Brain microvascular endothelial cell (primary cell): Measurements from ENCODE around the gene FBXL3.

Experiments
- DNase-seq: peaks from one replicate; pipeline ENCODE4 v3.0.0-alpha.2; 2020
- H3K27ac ChIP-seq: fragments of 250-450 bp; sonication (Bioruptor Pico); 2 replicates; pipeline ENCODE4 v1.5.1; 2020; ENCODE audit warnings: mild to moderate bottlenecking, moderate library complexity
- H3K27me3 ChIP-seq: fragments of 250-450 bp; sonication (Bioruptor Pico); replicated peaks from 2 replicates; pipeline ENCODE4 v1.5.1; 2020; ENCODE audit warnings: mild to moderate bottlenecking
- H3K36me3 ChIP-seq: fragments of 250-450 bp; sonication (Bioruptor Pico); replicated peaks from 2 replicates; pipeline ENCODE4 v1.5.1; 2020; ENCODE audit warnings: mild to moderate bottlenecking
- H3K4me3 ChIP-seq: 2 replicates; pipeline ENCODE4 v1.5.1; 2011; ENCODE audit warnings: low read depth, mild to moderate bottlenecking, control low read depth, low read length, moderate library complexity
- in situ Hi-C: cut with HindIII; loops from 2 replicates; pipeline ENCODE4 v1.10.0; 2017; ENCODE audit warnings: low sequenced_read_pairs, low pct_ligation_motif_present
- TF ChIP-seq, protein P1 (sequence below): IDR thresholded peaks from 2 replicates; pipeline ENCODE4 v1.5.1; 2011; ENCODE audit warnings: low read depth, mild to moderate bottlenecking, moderate library complexity, low read length, control low read depth, inconsistent platforms; ENCODE audit errors: missing control alignments

Gene FBXL3

DNA sequence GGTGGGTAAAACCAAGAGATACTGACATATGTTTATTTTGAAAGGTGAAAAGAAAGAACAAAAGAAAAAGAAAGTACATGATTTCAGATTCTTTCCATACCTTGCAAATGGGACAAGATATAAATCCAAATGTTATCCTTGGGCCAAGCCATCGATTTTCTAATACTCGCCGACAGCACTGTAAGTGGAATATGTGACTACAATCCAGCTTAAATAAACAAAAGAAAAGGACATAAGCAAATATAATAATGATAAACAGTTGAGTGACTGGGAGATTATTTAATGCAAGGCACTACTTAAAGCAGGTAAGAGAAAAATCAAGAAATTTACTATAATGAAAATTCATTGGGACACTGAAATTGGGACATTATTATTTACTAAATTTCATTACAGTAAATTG, 29.9 kb upstream of the FBXL3 start:
- peaks cover 18% of the 10 kb centered on the region for H3K36me3 ChIP-seq
- in situ Hi-C loops = no loop called here
- H3K4me3 ChIP-seq = no peak overlapping the region
- DNase-seq = no peak
- no peaks in the 10 kb centered on the region for H3K27me3 ChIP-seq
- H3K27ac ChIP-seq = no peak overlapping the region
- TF ChIP-seq, protein P1, sequence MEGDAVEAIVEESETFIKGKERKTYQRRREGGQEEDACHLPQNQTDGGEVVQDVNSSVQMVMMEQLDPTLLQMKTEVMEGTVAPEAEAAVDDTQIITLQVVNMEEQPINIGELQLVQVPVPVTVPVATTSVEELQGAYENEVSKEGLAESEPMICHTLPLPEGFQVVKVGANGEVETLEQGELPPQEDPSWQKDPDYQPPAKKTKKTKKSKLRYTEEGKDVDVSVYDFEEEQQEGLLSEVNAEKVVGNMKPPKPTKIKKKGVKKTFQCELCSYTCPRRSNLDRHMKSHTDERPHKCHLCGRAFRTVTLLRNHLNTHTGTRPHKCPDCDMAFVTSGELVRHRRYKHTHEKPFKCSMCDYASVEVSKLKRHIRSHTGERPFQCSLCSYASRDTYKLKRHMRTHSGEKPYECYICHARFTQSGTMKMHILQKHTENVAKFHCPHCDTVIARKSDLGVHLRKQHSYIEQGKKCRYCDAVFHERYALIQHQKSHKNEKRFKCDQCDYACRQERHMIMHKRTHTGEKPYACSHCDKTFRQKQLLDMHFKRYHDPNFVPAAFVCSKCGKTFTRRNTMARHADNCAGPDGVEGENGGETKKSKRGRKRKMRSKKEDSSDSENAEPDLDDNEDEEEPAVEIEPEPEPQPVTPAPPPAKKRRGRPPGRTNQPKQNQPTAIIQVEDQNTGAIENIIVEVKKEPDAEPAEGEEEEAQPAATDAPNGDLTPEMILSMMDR = no peak

DNA sequence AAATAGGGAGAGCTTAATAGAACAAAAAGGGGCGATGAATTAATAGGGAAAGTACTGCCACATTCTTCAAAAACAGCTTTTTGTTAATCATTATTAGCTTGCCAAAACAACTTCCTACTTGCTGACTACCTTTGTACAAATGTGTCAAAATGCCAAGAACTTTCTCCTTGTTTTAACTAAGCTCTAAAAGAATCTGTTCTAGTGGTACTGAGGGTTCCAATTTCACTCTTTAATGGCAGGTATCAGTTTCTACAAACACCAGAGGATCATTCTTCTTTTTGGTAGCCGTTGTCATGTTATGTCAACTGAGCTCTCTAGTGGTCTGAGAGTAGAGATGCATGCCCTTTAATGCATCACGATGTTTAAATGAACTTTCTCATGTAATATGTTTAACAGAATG, 29.4 kb upstream of the FBXL3 start:
- H3K36me3 ChIP-seq = peaks cover 18% of the 10 kb centered on the region
- in situ Hi-C loops = no loop called here

DNA sequence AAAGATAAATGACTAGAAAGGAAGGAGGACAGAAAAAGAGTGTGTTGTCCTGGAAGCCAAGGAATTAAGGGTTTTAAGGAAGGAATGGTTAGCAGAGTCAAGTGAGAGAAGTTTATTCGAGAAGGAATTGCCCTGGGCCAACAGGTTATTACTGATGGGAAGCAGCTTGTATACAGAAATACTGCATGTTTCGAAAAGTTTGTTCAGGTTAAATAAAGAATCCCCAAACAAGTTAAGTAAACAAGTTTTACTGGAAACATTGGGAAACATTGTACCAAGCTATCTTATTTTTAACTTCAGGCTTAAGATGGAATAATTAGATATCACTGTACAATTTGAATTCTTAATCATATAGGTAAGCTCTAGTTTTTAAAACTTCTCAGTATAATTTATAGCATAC, 28.2 kb upstream of the FBXL3 start:
- in situ Hi-C loops = no loop called here
- no peak overlapping the region for H3K27ac ChIP-seq
- peaks cover 18% of the 10 kb centered on the region for H3K36me3 ChIP-seq
- H3K4me3 ChIP-seq = no peak overlapping the region
- H3K27me3 ChIP-seq = no peaks in the 10 kb centered on the region
- DNase-seq = no peak
- TF ChIP-seq, protein P1 = no peak

More for the DNA sequence above, 29.4 kb upstream of the FBXL3 start:
- no peak for DNase-seq
- TF ChIP-seq, protein P1 = no peak
- H3K27ac ChIP-seq = no peak overlapping the region
- no peak overlapping the region for H3K4me3 ChIP-seq
- no peaks in the 10 kb centered on the region for H3K27me3 ChIP-seq

DNA sequence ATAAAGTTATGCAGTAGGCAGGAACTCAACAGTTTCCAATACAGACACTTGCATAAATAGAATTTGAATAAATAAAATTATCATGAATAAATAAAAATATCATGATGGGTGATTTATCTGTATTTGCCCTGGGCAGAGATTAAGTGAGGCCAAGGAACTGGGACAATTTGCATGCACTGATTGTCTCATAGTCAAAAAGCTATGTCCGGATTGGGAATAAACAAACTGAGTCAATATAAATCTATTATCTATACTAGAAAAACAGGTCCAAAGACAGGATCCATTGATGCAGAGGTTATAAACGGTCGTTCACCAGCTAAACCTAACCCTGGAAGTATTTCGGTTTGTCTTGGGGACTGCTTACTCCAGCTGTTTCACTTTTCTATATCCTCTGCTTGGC, 26.2 kb upstream of the FBXL3 start:
- Histone ChIP-seq H3K27me3 (no peaks in the 10 kb centered on the region), H3K36me3 (peaks cover 14% of the 10 kb centered on the region), H3K27ac (no peak overlapping the region), H3K4me3 (no peak overlapping the region)
- TF ChIP-seq, protein P1 = no peak
- no peak for DNase-seq
- in situ Hi-C loops = no loop called here

DNA sequence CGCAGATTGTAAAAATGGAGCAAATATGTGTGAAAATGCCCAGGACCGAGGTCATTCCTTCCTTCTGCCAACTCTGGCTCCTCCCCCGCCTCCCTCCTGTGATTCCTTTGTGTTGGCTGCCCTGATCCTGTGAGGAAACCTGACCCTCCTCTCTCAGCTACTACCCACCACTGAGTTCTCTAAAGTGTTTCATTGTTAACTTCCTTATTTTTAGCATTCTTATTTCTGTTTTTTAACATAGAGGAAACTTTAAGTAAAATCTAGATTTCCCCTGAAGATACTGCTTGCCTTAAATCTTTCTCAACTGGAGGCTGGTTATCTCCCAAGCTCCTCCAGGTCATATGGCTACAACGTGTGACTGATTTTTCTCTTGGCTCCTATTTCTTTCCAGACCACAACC, 21.7 kb upstream of the FBXL3 start:
- H3K27ac ChIP-seq = no peak overlapping the region
- in situ Hi-C loops = no loop called here
- no peak overlapping the region for H3K4me3 ChIP-seq
- no peaks in the 10 kb centered on the region for H3K27me3 ChIP-seq
- H3K36me3 ChIP-seq = no peaks in the 10 kb centered on the region
- TF ChIP-seq, protein P1 = no peak
- no peak for DNase-seq

DNA sequence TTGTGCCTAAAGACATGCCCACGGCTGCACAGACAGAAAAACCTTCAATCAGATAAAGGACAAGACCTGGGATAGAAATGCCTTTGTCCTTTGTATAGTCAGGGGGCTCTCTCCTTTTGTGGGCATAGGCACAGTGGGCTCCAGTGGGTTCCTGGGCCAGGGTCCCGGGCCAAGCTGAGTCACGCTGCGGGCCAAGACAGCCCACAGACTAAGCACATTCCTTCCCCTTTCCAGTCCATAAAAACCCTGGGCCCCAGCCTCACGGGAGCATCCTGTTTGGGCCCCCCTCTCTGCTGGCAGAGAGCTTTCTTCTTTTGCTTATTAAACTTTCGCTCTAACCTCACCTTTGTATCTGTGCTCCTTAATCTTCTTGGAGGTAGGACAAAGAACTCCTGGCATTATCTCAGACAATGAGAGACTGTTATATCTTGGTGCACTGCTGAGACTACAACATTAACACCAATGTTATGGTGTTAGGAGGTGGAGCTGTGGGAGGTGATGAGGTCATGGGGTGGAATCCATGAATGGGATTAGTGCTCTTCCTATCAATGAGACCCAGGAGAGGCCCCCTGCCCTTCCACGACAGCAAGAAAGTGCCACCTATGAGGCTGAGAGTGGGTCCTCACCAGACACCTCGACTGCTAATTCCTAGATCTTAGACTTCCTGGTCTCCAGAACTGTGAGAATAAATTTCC, 20.8 kb upstream of the FBXL3 start:
- in situ Hi-C loops = no loop called here
- no peak for DNase-seq
- Histone ChIP-seq H3K36me3 (no peaks in the 10 kb centered on the region), H3K4me3 (no peak overlapping the region), H3K27ac (no peak overlapping the region), H3K27me3 (no peaks in the 10 kb centered on the region)
- TF ChIP-seq, protein P1 = no peak
